Spleen (tissue), 7 donors: ENCODE measurements around the gene DRAM1.

ENCODE experiments used
- CTCF ChIP-seq, 11 experiments: fragments of 200-600 bp in 7 of 11; fragments of 450-650 bp in 4 of 11; sonication (generic) in 4 of 11; IDR thresholded peaks in 8 of 11; conservative IDR thresholded peaks in 3 of 11; 1 replicate in 7 of 11; 2 replicates in 4 of 11; pipeline versions ENCODE4 v1.4.0 to v1.8.0; 2016 to 2021; ENCODE audit warnings: antibody characterized with exemption in 11 of 11, inconsistent platforms in 4 of 11, mild to moderate bottlenecking in 1 of 11
- POLR2A ChIP-seq, 3 donors: fragments of 450-650 bp; IDR thresholded peaks; one replicate each; pipeline ENCODE4 v1.5.1; 2017; ENCODE audit warnings: antibody characterized with exemption in 3 of 3, mild to moderate bottlenecking in 1 of 3
- POLR2AphosphoS5 ChIP-seq, 3 donors: sonication (generic); formaldehyde crosslinking; IDR thresholded peaks; one replicate each; pipeline ENCODE4 v1.5.1; 2017; ENCODE audit warnings: antibody characterized with exemption in 3 of 3
- donor health status: DM: no; HTN: no; CAD: no; lungs with moderate emphysema.
- donor health status: DM: no; HTN: no; CAD: no.
- donor health status: DM: no; HTN: no; CAD: no.

GRCh38 chr12:101941306-101942249, 64.2 kb downstream of the DRAM1 start:
- TF ChIP-seq CTCF (IDR thresholded peaks at IDR 0.05 in 8 of 11, conservative IDR thresholded peaks at IDR 0.05 in 3 of 11): no peak
- no peak for TF ChIP-seq POLR2AphosphoS5 (IDR thresholded peaks at IDR 0.05)
- no peak for TF ChIP-seq POLR2A (IDR thresholded peaks at IDR 0.05)
